Erythroblast (primary cell): ENCODE data around the gene PNMT.

Source experiments
- GATA1 ChIP-seq: IDR thresholded peaks from 2 replicates; pipeline ENCODE4 v1.6.1; 2011; ENCODE audit warnings: low read depth, mild to moderate bottlenecking, control low read depth, low read length, moderate library complexity
- POLR2A ChIP-seq: IDR thresholded peaks from 2 replicates; pipeline ENCODE4 v1.6.1; 2011; ENCODE audit warnings: mild to moderate bottlenecking, low read length

DNA sequence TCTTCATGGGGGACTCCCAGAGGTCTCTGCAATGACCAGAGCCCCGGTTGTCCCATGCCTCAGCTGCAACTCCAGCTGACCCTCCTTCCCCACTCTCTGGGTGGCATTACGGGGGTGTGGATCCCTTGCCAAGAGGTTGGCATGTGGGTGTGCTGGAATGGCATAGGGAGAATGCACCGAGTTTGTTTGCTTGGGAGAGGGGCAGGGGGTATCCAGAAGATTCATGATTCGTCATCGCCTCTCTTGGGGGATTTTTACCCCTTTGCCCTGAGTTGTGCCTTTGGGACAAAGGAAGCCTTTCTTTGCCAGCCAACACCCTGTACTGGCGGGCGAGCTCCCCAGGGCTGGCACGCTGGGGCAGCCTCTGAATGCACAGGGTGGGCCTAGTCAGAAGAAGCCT, 38.1 kb downstream of the PNMT start:
- TF ChIP-seq POLR2A = no peak
- TF ChIP-seq GATA1 = no peak
